HL-60/S4 treated with phorbol 12-myristate 13-acetate at 8.2 ng/mL for 4 days and 3 days (cell line): ENCODE data around the gene NDUFB8.
"Not testable (repeated sequence)": the region's sequence is repeated elsewhere in the genome, so short reads cannot be mapped to it uniquely, and the experiment has no call there.

ENCODE experiments used
- in situ Hi-C: fragments of 300-500 bp; cut with MboI; formaldehyde crosslinking; loops from 2 replicates; pipeline ENCODE4 v1.15.0; 2022; ENCODE audit warnings: low sequenced_read_pairs

NDUFB8 gene

GRCh38 chr10:100529475-100530298 is at the start of gene NDUFB8:
Gene NDUFB8 (minus strand): TSS chr10:100529871. CDS start chr10:100529851, 20 bp downstream.
- in situ Hi-C loops, result no loop called here

GRCh38 chr10:100576282-100576635 is 46.6 kb upstream of the NDUFB8 start:
- in situ Hi-C loops, result no loop called here

GRCh38 chr10:100575585-100576281 is 46.1 kb upstream of the NDUFB8 start:
- in situ Hi-C loops, result no loop called here

GRCh38 chr10:100575146-100575545 is 45.5 kb upstream of the NDUFB8 start:
- in situ Hi-C loops, result not testable (repeated sequence)

GRCh38 chr10:100571084-100571856 is 41.6 kb upstream of the NDUFB8 start:
- in situ Hi-C loops, result no loop called here

GRCh38 chr10:100570506-100570905 is 40.8 kb upstream of the NDUFB8 start:
- in situ Hi-C loops, result no loop called here

- in situ Hi-C loops, result loop anchor here (10.0 kb wide), 1 partner anchor 175 kb away; the partner anchor contains the start of gene PAX2
Measured at GRCh38 chr10:100569687-100570481, 40.2 kb upstream of the NDUFB8 start.

GRCh38 chr10:100568912-100569311 is 39.2 kb upstream of the NDUFB8 start:
- in situ Hi-C loops, result loop anchor here (10.0 kb wide), 1 partner anchor 176 kb away; the partner anchor contains the start of gene PAX2

GRCh38 chr10:100567826-100568225 is 38.2 kb upstream of the NDUFB8 start:
- in situ Hi-C loops, result loop anchor here (10.0 kb wide), 1 partner anchor 177 kb away; the partner anchor contains the start of gene PAX2

- in situ Hi-C loops, result loop anchor here (10.0 kb wide), 1 partner anchor 178 kb away; the partner anchor contains the start of gene PAX2
Measured at GRCh38 chr10:100567249-100567648, 37.6 kb upstream of the NDUFB8 start.

GRCh38 chr10:100566561-100566960 is 36.9 kb upstream of the NDUFB8 start:
- in situ Hi-C loops, result loop anchor here (10.0 kb wide), 1 partner anchor 178 kb away; the partner anchor contains the start of gene PAX2

- in situ Hi-C loops, result loop anchor here (10.0 kb wide), 1 partner anchor 179 kb away; the partner anchor contains the start of gene PAX2
Measured at GRCh38 chr10:100565206-100565985, 35.7 kb upstream of the NDUFB8 start.

GRCh38 chr10:100562008-100562672 is 32.5 kb upstream of the NDUFB8 start:
- in situ Hi-C loops, result loop anchor here (10.0 kb wide), 1 partner anchor 183 kb away; the partner anchor contains the start of gene PAX2

- in situ Hi-C loops, result loop anchor here (10.0 kb wide), 1 partner anchor 184 kb away; the partner anchor contains the start of gene PAX2
Measured at GRCh38 chr10:100561005-100561404, 31.3 kb upstream of the NDUFB8 start.

- in situ Hi-C loops, result loop anchor here (10.0 kb wide), 1 partner anchor 185 kb away; the partner anchor contains the start of gene PAX2
Measured at GRCh38 chr10:100560248-100560647, 30.6 kb upstream of the NDUFB8 start.

GRCh38 chr10:100554902-100555301 is 25.2 kb upstream of the NDUFB8 start:
- in situ Hi-C loops, result loop anchor here (10.0 kb wide), 1 partner anchor 320 kb away; no protein-coding TSS in a partner anchor

- in situ Hi-C loops, result loop anchor here (10.0 kb wide), 1 partner anchor 321 kb away; no protein-coding TSS in a partner anchor
Measured at GRCh38 chr10:100553929-100554328, 24.3 kb upstream of the NDUFB8 start.

- in situ Hi-C loops, result loop anchor here (10.0 kb wide), 1 partner anchor 323 kb away; no protein-coding TSS in a partner anchor
Measured at GRCh38 chr10:100551738-100552137, 22.1 kb upstream of the NDUFB8 start.
